LNCaP clone FGC (cell line): ENCODE data around the gene GPC5.

ENCODE experiments used
- DNase-seq: peaks from one replicate; pipeline ENCODE4 v3.0.0-alpha.2; 2011; ENCODE audit warnings: low read depth
- H3K4me3 ChIP-seq: 2 replicates; pipeline ENCODE4 v1.5.1; 2011; ENCODE audit warnings: mild to moderate bottlenecking, low read depth, low read length, control low read depth
- TF ChIP-seq, protein P1 (sequence below): IDR thresholded peaks from 2 replicates; pipeline ENCODE4 v1.5.1; 2012; ENCODE audit warnings: mild to moderate bottlenecking; ENCODE audit not compliant: control insufficient read depth, insufficient read depth; ENCODE audit errors: extremely low read depth

Gene GPC5

DNA sequence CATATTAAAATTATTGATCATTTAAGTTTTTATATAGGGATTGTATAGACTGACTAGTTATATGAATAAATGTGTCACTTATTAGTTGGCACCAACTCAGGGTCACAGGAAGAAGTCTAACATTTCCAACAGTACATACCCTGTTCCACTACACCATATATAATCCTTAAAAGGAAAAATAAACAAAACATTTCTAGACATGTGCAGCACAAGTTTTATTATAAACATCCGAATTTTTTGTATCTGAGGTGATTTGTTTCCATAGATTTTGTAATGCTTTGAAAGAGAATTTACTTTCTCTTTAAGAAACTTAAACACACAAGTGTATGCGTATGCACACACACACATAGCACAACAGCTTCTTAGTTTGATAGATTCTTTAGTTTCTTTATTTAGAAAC lies 1409.5 kb downstream of the GPC5 start:
- no peak for DNase-seq
- TF ChIP-seq, protein P1, sequence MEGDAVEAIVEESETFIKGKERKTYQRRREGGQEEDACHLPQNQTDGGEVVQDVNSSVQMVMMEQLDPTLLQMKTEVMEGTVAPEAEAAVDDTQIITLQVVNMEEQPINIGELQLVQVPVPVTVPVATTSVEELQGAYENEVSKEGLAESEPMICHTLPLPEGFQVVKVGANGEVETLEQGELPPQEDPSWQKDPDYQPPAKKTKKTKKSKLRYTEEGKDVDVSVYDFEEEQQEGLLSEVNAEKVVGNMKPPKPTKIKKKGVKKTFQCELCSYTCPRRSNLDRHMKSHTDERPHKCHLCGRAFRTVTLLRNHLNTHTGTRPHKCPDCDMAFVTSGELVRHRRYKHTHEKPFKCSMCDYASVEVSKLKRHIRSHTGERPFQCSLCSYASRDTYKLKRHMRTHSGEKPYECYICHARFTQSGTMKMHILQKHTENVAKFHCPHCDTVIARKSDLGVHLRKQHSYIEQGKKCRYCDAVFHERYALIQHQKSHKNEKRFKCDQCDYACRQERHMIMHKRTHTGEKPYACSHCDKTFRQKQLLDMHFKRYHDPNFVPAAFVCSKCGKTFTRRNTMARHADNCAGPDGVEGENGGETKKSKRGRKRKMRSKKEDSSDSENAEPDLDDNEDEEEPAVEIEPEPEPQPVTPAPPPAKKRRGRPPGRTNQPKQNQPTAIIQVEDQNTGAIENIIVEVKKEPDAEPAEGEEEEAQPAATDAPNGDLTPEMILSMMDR: no peak
- H3K4me3 ChIP-seq: no peak overlapping the region

- H3K4me3 ChIP-seq: no peak overlapping the region
- no peak for DNase-seq
These were observed 1422.9 kb downstream of the GPC5 start for GRCh38 chr13:92821324-92821723.

DNA sequence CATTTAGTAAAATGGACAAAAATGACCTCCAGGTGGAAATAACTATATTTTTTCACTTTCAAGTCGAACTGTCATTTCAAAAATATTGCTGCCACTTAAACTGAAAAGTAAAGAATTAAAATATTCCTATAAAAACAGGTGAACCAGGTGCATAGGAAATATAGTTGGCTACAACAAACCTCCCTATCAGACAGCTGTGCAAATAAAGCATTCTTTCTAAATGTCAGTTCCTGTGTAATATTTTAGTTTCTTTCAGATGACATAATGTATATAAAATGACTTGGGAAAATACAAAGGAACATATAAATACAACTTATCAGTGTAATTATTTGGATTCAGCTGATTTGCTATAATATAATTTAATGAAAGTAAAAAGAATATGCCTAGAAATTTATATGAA lies 1424.6 kb downstream of the GPC5 start:
- peak; percentile 64 for DNase-seq
- TF ChIP-seq, protein P1: no peak
- H3K4me3 ChIP-seq: no peak overlapping the region

More at GRCh38 chr13:92821324-92821723, 1422.9 kb downstream of the GPC5 start:
- TF ChIP-seq, protein P1: no peak

DNA sequence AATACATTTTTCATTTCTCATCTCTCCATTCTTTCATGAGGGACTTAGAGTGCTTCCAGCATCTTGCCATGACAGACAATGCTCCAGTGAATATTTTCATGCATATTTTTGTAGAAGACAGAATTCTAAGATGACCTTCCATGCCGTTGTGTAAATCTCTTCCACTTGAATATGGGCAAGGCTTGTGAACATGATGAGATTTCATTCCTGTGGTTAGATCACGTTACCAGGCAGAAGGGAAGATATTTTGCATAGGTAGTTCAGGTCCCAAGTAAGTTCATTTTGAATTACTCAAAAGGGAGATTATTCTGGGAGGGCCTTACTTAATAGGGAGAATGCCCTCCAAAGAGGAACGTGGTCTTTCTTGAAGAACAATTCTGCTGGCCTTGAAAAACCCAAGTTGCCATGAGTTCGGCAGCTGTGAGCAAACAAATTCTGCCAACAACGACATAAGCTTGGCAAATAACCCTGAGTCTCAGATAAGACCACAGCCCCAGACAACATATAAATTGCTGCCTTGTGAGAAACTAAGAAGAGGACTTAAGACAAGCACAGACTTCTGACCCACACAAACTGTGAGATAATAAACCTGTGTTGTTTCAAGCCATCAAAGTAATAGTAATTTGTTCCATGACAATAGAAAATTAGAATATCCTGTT lies 1427.6 kb downstream of the GPC5 start:
- no peak for DNase-seq
- TF ChIP-seq, protein P1: no peak
- H3K4me3 ChIP-seq: no peak overlapping the region

DNA sequence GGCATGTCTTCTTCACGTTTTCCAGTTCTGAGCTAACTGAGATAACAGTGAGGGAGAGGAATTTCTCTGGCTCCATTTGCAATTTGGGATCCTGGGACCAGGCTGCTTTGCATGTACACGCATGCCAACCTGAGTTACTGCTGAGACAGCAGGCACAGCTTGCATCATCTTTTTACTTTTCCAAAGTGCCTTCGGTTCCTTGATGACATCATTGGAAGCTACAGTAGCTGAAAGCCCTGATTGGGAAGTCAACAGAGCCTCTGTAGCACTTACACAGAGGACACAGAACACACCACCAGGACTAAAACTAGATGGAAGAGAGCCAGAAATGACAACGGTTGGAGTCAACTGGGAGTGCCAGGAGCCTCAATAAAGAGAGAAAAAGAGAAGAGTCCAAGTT lies 1429.1 kb downstream of the GPC5 start:
- no peak overlapping the region for H3K4me3 ChIP-seq
- TF ChIP-seq, protein P1: no peak
- DNase-seq: no peak

GRCh38 chr13:92829930-92830329 lies 1431.5 kb downstream of the GPC5 start:
- TF ChIP-seq, protein P1: no peak
- no peak for DNase-seq
- H3K4me3 ChIP-seq: no peak overlapping the region

GRCh38 chr13:92830821-92831220 lies 1432.4 kb downstream of the GPC5 start:
- no peak overlapping the region for H3K4me3 ChIP-seq
- DNase-seq: no peak
- TF ChIP-seq, protein P1: no peak
